Right kidney (tissue), 1 donor: ENCODE data around the gene ACOT6.
"Not testable (repeated sequence)": the region's sequence is repeated elsewhere in the genome, so short reads cannot be mapped to it uniquely, and the experiment has no call there.

Source experiments
- DNase-seq: peaks from one replicate; pipeline ENCODE4 v3.0.0-alpha.2; 2016

The ACOT6 gene

DNA sequence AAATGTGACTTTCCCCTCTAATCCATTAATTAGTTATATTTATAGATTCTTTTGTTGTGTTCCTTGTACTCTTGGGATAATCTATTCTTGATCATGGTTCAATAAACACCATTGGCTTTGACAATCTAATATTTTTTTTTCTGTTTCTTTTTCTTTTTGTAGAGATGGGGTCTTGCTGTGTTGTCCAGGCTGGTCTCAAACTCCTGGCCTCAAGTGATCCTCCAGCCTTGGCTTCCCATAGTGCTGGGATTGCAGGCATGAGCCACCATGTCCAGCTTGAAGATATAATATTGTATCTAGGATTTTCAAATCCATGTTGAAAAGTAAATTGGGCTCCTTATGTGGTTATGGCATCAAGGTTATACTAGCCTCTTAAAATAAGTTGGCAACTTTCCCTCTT is 38.7 kb downstream of the ACOT6 start:
- no peak for DNase-seq

DNA sequence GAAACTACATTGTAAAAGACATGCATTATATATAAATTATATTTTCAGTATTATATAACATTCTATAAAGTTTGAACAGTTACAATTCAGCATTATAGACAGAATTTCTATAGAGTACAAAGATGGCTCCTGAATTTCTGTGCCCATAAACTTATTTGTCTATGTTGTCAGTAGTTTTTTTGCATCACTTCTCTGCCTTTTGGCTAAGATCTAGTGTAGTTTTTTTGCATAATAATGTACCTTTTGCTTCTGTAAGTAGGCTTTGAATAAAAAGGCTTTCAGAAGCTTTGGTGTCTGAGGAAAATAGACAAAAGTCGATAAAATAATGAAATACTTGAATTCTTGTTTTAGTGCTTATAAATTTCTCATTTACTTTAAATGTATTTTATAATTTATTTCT is 43.5 kb downstream of the ACOT6 start:
- DNase-seq, result no peak

- not testable (repeated sequence) for DNase-seq
Measured at GRCh38 chr14:73659202-73659601, 46.9 kb downstream of the ACOT6 start.

GRCh38 chr14:73660511-73660910 is 48.2 kb downstream of the ACOT6 start:
- no peak for DNase-seq

- no peak for DNase-seq
Measured at GRCh38 chr14:73661872-73662271, 49.6 kb downstream of the ACOT6 start.

GRCh38 chr14:73662487-73662943 is 50.2 kb downstream of the ACOT6 start:
- no peak for DNase-seq

- no peak for DNase-seq
Measured at GRCh38 chr14:73663548-73664212, 51.4 kb downstream of the ACOT6 start.

DNA sequence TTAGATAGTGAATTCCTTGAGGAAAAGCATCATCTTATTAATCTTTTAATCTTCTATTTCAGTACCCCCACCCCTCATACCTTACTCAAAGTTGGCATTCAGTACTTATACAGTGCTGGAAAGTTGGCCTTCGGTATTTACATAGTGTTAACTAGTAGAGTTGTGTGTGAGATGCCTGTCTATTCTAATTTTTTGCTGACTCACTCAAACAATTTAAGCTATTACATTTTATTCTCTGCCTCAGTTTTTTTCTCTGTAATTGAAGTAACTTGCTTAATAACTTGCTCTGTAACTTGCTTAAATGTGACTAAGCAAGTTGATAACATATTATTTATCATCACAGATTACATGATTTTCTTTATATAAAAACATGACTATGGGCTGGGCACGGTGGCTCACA is 52.8 kb downstream of the ACOT6 start:
- no peak for DNase-seq

- DNase-seq, result no peak
Measured at GRCh38 chr14:73666583-73666982, 54.3 kb downstream of the ACOT6 start.

- no peak for DNase-seq
Measured at GRCh38 chr14:73667854-73668253, 55.5 kb downstream of the ACOT6 start.
